Measurements from ENCODE around the gene AAMDC. TPM values are rescaled to one million over a fixed set of nuclear protein-coding genes. Genes with fewer than 3 reads are reported as not detected.
A peak's percentile ranks its signal among the peaks of the same experiment; 100 is the strongest.

AAMDC gene
- total and polyA plus RNA-seq, 10 donors: 9.5 to 37.2 (median 22.0) TPM

- Histone ChIP-seq H3K27me3 (replicated peaks in 1 of 7) (no peaks in the 10 kb centered on the region), H3K27ac (peak overlapping the region in 1 of 8 donors; percentile 6), H3K4me3 (no peak overlapping the region), H3K9me3 (no peaks in the 10 kb centered on the region), H3K36me3 (peaks cover 0 to 93% (median 65%) of the 10 kb centered on the region in 6 donors), H3K4me1 (peaks cover 0 to 16% (median 8%) of the 10 kb centered on the region in 6 donors)
- WGBS, 5 donors: 62 to 86% (median 78%) methylated on average over 3 of the region's 3 CpGs
- TF ChIP-seq CTCF (IDR thresholded peaks at IDR 0.05 in 8 of 11, conservative IDR thresholded peaks at IDR 0.05 in 3 of 11) (no peak), POLR2A (IDR thresholded peaks at IDR 0.05) (no peak), POLR2AphosphoS5 (IDR thresholded peaks at IDR 0.05) (no peak)
- intact Hi-C loops (cut with DNase I; ENCODE audit: low total_unique reads): no loop called here
- DNase-seq: no peak
Measured at GRCh38 chr11:77882396-77882795, 61.5 kb downstream of the AAMDC start.

GRCh38 chr11:77883775-77884174, 62.8 kb downstream of the AAMDC start:
- H3K27ac ChIP-seq: no peak overlapping the region
- H3K9me3 ChIP-seq: no peaks in the 10 kb centered on the region
- 96 to 99% (median 99%) methylated on average over 5 of the region's 5 CpGs for WGBS, 5 donors
- no peak overlapping the region for H3K4me3 ChIP-seq
- no peaks in the 10 kb centered on the region for H3K27me3 ChIP-seq (replicated peaks in 1 of 7)
- DNase-seq: no peak
- TF ChIP-seq POLR2AphosphoS5 (IDR thresholded peaks at IDR 0.05): no peak
- TF ChIP-seq POLR2A (IDR thresholded peaks at IDR 0.05): no peak
- TF ChIP-seq CTCF (IDR thresholded peaks at IDR 0.05 in 8 of 11, conservative IDR thresholded peaks at IDR 0.05 in 3 of 11): no peak
- peaks cover 0 to 79% (median 54%) of the 10 kb centered on the region in 6 donors for H3K36me3 ChIP-seq
- peaks cover 0 to 16% (median 7%) of the 10 kb centered on the region in 6 donors for H3K4me1 ChIP-seq
- intact Hi-C loops (cut with DNase I; ENCODE audit: low total_unique reads): no loop called here

- H3K36me3 ChIP-seq: peaks cover 0 to 79% (median 53%) of the 10 kb centered on the region in 6 donors
- no peaks in the 10 kb centered on the region for H3K27me3 ChIP-seq (replicated peaks in 1 of 7)
- DNase-seq: no peak
- TF ChIP-seq POLR2A (IDR thresholded peaks at IDR 0.05) (no peak), CTCF (IDR thresholded peaks at IDR 0.05 in 8 of 11, conservative IDR thresholded peaks at IDR 0.05 in 3 of 11) (no peak), POLR2AphosphoS5 (IDR thresholded peaks at IDR 0.05) (no peak)
- 80 to 89% (median 88%) methylated on average over 6 of the region's 6 CpGs for WGBS, 5 donors
- H3K4me1 ChIP-seq: peaks cover 0 to 10% (median 3%) of the 10 kb centered on the region in 6 donors
- no peak overlapping the region for H3K27ac ChIP-seq
- intact Hi-C loops (cut with DNase I; ENCODE audit: low total_unique reads): no loop called here
- no peak overlapping the region for H3K4me3 ChIP-seq
- H3K9me3 ChIP-seq: no peaks in the 10 kb centered on the region
Measured at GRCh38 chr11:77884186-77884828, 63.4 kb downstream of the AAMDC start.

- WGBS, 5 donors: 96 to 99% (median 98%) methylated on average over 6 of the region's 6 CpGs
- TF ChIP-seq POLR2AphosphoS5 (IDR thresholded peaks at IDR 0.05) (no peak), POLR2A (IDR thresholded peaks at IDR 0.05) (no peak), CTCF (IDR thresholded peaks at IDR 0.05 in 8 of 11, conservative IDR thresholded peaks at IDR 0.05 in 3 of 11) (no peak)
- H3K36me3 ChIP-seq: peaks cover 0 to 79% (median 56%) of the 10 kb centered on the region in 6 donors
- no peaks in the 10 kb centered on the region for H3K9me3 ChIP-seq
- intact Hi-C loops (cut with DNase I; ENCODE audit: low total_unique reads): no loop called here
- H3K27me3 ChIP-seq (replicated peaks in 1 of 7): no peaks in the 10 kb centered on the region
- no peak overlapping the region for H3K4me3 ChIP-seq
- no peak for DNase-seq
- no peak overlapping the region for H3K27ac ChIP-seq
- H3K4me1 ChIP-seq: peaks cover 0 to 6% (median under 1%) of the 10 kb centered on the region in 6 donors
Measured at GRCh38 chr11:77884829-77885190, 63.9 kb downstream of the AAMDC start.
